GM19240 (cell line): ENCODE measurements around the gene MYH11.
"Not testable (repeated sequence)": the region's sequence is repeated elsewhere in the genome, so short reads cannot be mapped to it uniquely, and the experiment has no call there.

Source experiments
- DNase-seq: peaks from one replicate; pipeline ENCODE4 v3.0.0; 2011; ENCODE audit warnings: low spot score; ENCODE audit not compliant: insufficient read length

Gene MYH11

GRCh38 chr16:15723808-15724207 is 133.0 kb downstream of the MYH11 start:
- DNase-seq: no peak

DNA sequence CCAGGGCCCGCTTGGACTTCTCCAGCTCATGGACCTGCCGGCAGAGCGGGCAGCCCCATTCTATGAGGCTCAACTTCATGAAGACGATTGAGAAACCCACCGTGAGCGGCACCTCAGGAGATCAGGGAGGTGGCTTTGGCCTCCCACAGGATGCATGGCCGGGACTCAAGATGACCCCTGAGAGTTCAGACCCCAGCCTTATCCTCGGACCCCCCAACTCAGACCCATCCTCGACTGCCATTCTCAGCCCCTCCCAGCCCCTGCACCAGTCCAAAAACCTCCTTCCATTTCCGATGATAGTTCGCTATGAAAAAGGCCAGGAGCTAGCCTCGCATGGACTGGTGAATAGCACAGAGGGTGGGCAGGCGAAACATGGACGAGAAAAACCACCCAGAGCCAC is 135.8 kb downstream of the MYH11 start:
- no peak for DNase-seq

DNA sequence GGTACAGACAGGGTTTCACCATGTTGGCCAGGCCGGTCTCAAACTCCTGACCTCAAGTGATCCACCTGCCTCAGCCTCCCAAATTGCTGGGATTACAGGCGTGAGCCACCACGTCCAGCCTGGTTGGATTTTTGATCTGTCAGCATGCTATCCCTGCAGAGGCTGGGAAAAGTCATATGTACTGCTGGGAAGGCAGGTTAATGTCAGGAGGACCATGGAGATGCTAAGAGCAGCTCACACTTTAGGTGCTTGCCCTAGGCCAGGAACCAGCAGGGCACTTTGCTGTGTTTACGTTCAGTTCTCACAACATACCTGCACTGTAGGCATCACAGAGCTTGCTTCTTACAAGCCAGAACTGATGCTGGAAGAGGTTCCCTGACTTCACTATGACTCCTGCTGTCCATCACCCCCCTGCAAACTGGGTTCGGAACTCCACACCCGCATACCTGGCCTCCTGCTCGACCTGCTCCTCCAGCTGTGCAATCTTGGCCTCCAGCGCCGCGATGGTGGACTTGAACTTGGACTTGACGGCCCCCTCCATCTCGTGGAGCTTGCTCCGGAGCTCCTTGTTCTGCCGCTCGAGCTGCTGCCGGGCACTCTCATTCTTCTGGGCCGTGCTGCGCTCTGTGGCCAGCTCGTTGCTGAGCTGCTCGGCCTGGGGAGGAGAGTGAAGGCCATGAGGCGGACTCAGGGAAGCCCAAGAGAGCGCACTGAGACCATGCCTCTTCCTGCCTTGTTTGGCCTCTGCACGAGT is 140.0 kb downstream of the MYH11 start:
- no peak for DNase-seq

GRCh38 chr16:15715221-15715620 is 141.6 kb downstream of the MYH11 start:
- no peak for DNase-seq

- no peak for DNase-seq
These were observed 142.2 kb downstream of the MYH11 start for GRCh38 chr16:15714393-15715172.

- DNase-seq: no peak
These were observed 147.8 kb downstream of the MYH11 start for GRCh38 chr16:15708997-15709396.

- DNase-seq: no peak
These were observed 148.7 kb downstream of the MYH11 start for GRCh38 chr16:15708096-15708495.

DNA sequence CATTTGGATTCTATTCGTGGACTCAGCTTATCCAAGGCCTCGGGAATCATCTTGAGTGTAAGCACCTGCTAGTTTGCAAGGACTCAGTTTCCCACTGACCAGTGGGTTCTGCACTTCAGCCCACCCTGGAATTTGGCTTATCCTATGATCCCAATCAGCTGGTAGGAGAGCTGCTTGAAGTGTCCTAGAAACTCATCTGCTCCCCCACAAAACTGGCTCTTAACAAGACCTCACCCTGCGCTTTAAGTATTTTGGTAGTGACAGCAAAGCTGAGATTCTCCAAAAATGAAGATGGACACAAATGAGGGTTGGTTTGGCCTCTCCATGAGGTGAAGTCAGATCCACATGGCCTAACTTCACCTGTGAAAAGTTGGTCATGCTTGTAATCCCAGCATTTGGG is 149.5 kb downstream of the MYH11 start:
- DNase-seq: no peak

GRCh38 chr16:15705064-15705565 is 151.7 kb downstream of the MYH11 start:
- DNase-seq: no peak

GRCh38 chr16:15704545-15704987 is 152.3 kb downstream of the MYH11 start:
- DNase-seq: peak; percentile 79

DNA sequence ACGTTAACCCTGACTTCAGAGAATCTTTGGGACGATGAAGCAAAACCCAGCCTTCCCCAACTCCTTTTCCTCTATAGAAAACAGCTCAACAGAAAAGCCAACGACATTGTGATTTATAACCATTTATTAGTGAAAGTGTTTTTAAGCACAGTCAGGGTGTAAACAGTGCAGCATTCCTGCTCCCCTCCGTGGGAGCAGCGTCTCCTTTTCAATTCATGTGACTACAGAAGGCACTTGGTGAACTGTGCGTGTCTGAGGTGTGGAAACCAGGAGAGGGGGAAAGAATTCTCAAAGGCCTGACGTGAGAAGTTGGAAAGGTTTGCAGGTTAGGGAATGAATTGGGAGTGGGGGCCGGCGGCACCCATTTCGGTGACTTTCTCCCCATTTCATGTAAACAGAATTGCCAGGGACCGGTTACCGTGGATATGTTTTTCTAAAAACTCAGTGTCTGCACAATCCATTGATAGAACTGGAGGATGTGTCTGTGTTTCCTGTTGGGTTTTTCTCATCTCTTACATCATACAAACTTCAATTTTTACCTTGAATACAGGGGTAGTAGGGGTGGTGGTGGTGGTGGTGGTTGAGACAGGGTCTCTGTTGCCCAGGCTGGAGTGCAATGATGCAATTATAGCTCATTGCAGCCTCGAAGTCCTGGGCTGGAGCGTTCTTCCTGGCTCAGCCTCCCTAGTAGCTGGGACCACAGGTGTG is 153.6 kb downstream of the MYH11 start:
- DNase-seq: no peak

GRCh38 chr16:15701975-15702970 is 154.6 kb downstream of the MYH11 start:
- no peak for DNase-seq

DNA sequence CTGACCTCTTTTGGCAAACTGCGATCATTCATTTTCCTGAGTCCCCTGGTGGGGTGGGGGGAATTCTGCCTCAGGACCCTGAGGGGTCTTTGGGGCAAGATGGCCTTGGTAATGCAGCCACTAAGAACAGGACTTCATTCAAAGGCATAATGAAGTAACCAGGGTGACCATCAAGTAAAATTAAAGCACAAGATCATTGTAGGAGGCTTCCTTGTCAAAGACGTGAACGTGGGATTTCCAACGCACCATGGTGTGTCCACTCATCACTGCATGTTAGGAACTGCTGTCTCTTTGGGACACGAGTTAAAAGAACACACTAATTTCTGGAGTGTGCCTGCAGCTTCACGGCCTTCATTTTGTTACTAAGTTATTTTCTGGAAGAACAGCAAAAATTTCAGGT is 155.5 kb downstream of the MYH11 start:
- no peak for DNase-seq

- no peak for DNase-seq
These were observed 157.0 kb downstream of the MYH11 start for GRCh38 chr16:15699819-15700218.

DNA sequence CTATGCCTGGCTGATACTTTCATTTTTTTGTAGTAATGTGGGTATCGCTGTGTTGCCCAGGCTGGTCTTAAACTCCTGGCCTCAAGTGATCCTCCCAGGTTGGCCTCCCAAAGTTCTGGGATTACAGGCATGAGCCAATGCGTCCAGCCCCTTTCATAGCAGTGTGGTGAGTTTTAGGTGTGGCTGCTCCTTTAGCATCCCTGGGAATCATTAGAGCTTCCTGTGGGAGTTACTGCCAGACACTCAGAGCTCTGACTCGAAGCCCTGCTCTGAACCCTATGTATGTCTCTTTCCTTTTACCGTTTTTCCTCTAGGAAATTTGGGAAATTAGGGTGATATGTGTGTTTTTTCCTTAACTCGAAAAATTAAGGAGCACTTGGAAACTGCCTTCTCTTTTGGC is 162.3 kb downstream of the MYH11 start:
- DNase-seq: no peak

GRCh38 chr16:15692508-15692907 is 164.3 kb downstream of the MYH11 start:
- not testable (repeated sequence) for DNase-seq

- DNase-seq: no peak
These were observed 165.8 kb downstream of the MYH11 start for GRCh38 chr16:15691046-15691445.

DNA sequence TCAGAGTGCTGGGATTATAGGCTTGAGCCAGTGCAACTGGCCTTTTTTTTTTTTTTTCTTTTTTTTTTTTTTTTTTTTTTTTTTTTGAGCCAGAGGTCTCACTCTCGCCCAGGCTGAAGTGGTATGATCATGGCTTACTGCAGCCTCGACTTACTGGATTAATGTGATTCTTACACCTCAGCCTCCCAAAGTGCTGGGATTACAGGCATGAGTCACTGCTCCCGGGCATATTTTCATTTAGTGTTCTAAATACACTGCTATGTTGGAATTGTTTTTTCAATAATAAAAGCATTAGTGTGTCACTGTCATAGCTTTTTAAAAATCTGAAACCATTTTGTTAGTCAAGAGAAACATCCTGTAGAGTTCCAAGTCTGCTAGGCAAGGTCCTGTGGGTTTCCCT is 166.5 kb downstream of the MYH11 start:
- no peak for DNase-seq

GRCh38 chr16:15689290-15689689 is 167.5 kb downstream of the MYH11 start:
- DNase-seq: no peak

- DNase-seq: no peak
These were observed 170.5 kb downstream of the MYH11 start for GRCh38 chr16:15686287-15686686.

- no peak for DNase-seq
These were observed 174.7 kb downstream of the MYH11 start for GRCh38 chr16:15682105-15682570.
